CD4-positive, alpha-beta T cell treated with Interleukin-4 for 1 hour (primary cell): ENCODE data around the gene ZNF792.
A peak's percentile ranks its signal among the peaks of the same experiment; 100 is the strongest.
"Not testable (repeated sequence)": the region's sequence is repeated elsewhere in the genome, so short reads cannot be mapped to it uniquely, and the experiment has no call there.

Experiments used
- DNase-seq, 2 donors: peaks; one replicate each; pipeline ENCODE4 v3.0.0-alpha.2; 2020 to 2022

The ZNF792 gene

DNA sequence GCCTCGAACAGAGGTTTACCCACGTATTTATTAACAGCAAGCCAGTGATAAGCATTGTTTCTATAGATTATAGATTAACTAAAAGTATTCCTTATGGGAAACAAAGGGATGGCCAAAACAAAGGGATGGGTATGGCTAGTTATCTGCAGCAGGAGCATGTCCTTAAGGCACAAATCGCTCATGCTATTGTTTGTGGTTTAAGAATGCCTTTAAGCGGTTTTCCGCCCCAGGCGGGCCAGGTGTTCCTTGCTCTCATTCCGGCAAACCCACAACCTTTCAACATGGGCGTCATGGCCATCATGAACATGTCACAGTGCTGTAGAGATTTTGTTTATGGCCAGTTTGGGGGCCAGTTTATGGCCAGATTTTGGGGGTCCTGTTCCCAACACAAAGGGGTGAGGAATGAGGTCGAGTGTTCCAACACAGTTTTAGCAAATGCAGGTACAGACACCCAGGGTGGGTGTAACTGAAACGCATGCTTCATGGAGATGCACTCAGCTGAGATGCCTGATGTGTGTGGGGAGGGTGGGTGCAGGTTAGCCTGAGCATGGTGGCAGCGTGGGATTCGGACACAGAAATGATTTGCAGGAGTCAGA is 6.3 kb upstream of the ZNF792 start:
- DNase-seq = not testable (repeated sequence)

DNA sequence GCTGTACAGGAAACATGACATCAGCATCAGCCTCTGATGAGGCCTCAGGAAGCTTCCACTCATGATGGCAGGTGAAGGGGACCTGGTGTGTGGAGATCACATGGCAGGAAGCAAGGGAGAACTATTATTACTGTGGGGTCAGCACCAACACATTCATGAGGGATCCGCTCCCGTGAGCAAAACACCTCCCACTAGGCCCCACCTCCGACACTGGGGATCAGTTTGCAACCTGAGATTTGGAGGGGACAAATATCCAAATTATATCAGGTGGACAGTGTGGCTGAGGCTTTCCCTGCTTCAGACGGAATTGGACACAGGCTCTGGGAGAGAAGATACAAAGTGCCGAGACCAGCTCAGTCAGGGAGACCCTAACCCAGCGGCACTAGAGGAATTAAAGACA is 5.7 kb upstream of the ZNF792 start:
- no peak for DNase-seq

DNA sequence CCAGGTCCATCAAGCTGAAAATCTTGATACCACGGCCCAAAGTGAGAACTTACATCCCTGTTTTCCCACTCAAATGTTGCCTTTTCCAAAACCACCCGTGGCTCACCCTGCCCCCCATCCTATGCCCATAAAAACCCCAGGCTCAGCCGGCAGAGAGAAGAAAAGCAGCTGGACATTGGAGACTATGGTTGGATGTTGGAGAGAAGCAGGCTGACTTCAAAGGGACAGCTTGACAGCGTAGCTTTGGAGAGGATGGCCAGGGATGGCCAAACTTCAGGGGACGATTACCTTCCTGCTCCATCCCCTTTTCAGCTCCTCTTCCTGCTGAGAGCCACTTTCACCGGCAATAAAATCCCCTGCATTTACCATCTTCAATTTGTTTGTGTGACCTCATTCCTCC is 3.5 kb upstream of the ZNF792 start:
- no peak for DNase-seq

DNA sequence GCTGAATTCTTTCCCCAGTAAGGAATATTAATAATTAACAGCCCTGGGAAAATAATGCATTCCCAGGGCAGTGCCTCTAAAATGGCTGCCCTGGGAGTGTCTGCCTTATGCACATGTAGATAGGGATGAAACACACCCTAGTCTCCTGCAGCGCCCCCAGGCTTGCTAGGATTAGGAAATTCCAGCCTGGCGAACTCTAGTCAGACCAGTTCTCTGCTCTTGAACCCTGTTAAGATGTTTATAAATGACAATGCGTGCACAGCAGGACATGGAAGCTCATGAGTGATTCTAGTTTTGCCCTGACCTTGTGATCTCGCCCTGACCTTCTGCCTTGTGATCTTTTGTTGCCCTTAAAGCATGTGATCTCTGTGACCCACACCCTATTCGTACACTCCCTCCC is 1.5 kb upstream of the ZNF792 start:
- DNase-seq = not testable (repeated sequence)

DNA sequence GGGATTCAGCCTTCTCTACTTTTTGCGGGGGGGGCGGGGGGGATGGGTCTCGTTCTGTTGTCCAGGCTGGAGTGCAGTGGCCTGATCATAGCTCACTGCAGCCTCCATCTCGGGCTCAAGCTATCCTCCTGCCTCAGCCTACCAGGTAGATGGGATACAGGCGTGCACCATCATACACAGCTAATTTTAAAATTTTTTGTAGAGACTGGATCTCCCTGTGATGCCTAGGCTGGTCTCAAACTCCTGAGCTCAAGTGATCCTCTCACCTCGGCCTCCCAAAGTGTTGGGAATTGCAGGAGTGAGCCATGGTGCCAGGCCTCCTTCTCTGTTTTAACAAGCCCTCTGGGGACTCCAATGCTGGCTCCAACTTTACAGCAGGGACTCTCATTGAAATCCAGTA is 569 bp upstream of the ZNF792 start:
- no peak for DNase-seq

DNA sequence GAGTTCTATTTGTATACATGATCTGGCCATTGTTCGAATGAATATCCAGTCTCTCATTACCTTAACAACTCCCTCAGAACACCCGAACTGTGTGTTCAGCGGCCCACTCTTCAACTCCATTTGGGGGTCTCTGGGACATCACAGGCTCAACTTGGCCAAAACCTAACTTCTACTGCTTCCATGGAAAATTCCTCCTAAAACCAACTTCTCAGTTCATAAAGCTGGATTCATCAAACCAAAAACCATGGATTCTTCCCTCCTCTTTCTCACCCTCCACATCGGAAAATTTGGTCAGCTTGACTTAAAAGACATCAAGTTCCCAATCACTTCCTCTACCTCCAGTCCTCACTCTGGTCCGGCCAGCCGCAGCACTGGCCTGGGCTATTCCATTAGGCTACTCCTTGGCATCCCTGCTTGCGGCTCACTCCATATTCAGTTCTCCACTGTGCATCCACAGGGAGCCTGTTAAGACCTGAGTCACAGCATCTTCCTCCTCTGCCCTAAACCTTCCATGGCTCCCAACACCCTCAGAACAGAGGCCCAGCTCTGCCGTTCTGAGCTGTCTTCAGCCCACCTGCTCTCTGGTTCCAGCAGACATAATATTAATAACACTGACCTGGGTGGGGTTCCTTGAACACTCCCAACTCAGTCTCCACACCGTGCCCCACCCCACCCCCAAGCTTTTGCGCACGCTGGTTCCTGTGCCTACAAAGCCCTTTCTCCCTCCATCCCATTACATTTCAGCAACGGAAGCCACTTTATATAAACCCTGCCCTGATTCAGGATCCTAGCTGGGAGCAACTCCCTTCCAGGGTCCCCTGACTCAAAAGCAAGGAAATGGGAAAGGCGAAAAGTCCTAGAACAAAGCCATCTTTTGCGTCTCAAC is 1.1 kb downstream of the ZNF792 start:
- DNase-seq = no peak

DNA sequence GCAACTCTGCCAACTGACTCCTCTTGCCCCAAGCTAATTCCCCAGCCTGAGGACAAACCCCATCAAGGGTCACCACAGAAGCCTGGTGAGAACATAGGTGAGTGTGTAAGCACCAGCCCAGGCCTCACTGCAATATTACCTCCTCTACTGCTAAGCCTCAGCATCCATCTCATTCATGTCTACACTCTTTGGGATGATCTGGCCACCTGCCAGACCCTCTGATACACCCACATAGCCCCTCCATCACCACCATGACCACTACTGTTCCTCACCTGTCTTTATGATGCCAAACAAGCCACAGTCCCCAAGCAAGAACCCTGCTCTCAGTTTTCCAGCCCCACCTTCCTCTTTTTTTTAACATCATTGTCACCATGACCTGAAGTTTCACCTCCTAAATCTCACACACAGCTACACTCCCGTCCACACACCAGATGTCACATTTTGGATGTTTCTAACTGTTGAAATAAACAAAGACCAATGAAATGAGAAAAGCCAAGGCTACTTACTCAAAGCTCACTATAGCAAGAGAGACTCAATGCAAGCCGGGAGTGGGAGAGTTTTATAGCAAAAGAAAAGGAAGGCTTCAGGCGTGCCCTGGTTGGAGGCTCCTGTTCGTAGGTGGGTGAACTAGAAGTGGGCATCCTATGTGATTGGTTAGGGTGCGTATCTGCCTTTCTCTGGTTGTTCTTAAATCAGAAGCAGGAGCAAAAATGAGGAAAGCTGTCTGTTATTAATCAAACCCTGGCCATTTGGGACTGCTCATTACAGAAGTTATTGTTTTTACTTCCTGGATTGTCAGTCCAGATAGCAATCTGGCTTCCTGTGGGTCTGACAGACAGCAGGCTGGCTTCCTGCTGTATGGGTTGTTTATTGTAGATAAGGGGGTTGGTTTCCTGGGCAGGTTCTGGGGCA is 2.0 kb downstream of the ZNF792 start:
- DNase-seq = peak; percentile 38 to 64

DNA sequence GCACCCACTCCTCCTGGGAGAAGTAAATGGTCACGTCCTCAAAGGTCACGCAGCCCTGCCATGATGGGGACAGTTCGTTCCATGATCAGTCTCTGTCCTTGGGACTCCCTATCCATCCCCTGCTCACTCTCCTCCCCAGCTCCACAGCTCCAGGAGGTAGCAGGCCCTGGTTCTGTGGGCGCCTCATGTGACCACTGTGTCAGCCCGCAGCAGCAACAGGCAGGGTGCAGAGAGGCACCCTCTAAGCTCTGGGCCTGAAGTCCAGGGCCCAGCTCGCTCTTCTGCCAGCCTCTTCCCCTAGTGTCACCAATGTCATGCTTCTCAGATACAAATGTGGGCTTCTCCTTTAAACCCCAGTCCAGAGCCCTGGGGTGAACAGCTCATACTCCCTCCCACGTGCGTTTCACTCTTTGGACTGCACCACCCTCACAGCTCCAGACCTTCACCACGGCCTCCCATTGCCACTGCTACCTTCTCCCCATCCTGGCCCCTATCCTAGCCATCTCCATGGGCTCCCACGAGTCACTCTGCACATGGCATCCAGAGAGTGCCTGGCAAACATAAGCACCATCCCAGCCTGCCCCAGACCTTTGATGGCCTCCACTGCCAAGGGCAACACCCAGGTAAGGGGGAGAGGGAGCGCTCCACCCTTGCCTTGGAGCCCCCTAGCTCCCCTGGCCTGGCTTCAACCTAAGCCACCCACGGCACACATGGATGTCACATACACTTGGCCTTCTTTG is 2.9 kb downstream of the ZNF792 start:
- no peak for DNase-seq

DNA sequence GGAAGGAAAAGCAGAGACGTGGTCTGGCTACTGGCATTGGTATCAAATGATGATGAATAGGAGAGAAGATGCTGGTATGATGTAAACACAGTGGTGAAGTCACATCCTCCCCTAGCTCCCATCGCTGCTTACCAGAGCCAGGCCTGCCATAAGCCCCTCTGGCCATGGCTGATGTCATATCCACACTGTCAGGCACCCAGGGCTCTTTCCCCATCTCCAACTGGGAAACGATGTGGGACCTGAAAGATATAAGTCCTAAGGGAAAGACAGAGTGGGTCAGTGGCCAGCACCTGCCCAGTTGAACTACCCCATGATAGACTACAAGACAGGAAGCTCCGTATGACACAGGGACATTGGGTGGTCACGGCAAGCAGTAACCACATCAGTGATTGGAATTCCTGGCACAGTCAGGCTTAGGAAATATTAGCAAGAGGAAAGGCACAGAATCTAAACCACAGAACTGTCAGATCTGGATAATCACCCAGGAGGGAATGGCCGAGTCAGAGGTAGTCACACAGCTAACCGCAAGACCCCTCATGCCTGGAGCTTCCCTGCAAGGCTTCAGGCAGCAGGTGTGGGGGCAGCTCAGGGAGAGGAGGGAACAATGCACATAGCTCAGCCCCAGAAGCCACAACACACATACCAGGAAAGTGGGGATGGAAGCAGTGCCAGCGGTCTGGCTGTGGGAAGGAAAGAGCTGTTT is 3.8 kb downstream of the ZNF792 start:
- no peak for DNase-seq

DNA sequence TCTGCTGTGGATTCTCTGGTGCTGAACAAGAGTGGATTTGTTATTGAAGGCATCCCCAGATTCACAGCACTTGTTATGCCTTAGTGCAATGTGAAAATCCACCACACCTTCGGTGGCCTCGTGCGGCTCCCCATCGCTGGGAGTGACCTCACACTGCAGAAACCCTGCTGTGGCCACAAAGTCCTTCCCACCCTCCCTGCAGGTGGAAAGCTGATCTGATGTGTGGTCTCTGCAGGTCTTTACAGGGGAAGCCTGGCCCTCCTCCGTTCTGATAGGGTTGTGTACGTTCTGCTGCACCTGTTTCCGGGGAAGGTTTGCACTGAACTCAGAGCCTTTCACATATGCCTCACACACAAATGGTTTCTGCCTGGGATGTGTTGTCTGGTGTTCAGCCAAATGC is 5.0 kb downstream of the ZNF792 start:
- DNase-seq = no peak

DNA sequence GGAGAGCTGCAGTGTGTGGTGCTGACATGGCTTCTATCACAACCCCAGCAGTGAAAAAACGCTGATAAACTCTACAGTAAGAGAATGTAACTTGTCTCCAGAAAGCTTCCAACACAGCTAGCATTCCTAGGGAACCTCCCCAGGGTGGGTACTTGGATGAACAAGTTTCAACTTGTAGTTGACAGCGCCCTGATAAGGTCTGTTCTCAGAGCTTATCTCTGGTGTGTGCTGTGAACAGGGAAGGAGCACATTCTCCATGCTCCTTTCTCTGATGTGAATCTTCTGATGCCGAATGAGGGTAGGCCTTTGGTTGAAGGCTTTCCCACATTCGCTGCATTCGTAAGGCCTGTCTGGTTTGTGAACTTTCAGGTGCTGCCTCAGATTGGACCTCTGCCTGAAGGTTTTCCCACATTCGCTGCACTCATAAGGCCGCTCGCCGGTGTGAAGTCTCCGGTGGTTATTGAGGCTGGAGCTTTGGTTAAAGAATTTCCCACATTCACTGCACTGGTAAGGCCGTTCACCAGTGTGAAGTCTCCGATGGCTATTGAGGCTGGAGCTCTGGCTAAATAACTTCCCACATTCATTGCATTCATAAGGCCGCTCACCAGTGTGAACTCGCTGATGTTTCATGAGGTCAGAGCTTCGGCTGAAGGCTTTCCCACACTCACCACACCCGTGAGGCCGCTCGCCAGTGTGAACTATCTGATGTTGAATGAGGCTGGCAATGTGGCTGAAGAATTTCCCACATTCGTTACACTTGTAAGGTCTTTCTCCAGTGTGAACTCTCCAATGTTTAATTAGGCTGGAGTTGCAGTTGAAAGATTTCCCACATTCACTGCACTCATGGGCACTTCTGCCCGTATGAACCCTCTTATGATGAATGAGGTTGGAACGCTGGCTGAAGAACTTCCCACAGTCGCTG is 5.9 kb downstream of the ZNF792 start:
- DNase-seq = no peak

DNA sequence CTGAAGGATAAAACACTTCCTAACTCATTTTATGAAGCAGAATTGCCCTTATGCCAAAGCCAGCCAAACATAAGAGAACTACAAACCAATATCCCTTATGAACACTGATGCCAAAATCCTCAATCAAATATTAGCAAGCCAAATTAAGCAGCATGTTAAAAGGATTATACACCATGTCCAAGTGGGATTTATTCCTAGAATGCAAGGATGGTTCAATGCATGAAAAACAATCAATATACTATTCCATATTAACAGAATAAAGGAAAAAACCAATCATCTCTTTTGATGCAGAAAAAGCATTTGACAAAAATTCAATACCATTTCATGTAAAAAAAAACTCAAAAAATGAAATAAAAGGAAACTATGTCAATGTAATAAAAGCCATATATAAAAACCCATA is 10.9 kb downstream of the ZNF792 start:
- no peak for DNase-seq

DNA sequence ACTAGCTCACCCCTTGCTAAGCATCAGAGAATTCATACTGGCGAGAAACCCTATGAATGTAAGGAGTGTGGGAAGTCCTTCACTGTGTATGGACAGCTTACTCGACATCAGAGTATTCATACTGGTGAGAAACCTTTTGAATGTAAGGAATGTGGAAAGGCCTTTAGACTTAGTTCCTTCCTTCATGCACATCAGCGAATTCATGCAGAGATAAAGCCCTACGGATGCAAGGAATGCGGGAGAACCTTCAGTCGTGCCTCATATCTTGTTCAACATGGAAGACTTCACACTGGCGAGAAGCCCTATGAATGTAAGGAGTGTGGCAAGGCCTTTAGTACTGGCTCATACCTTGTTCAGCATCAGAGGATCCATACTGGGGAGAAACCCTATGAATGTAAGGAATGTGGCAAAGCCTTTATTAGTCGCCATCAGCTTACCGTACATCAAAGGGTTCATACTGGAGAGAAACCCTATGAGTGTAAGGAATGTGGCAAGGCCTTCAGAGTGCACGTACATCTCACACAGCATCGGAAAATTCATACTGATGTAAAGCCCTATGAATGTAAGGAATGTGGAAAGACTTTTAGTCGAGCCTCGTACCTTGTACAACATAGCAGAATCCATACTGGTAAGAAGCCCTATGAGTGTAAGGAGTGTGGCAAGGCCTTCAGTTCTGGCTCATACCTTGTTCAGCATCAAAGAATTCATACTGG is 20.0 kb downstream of the ZNF792 start:
- DNase-seq = no peak

DNA sequence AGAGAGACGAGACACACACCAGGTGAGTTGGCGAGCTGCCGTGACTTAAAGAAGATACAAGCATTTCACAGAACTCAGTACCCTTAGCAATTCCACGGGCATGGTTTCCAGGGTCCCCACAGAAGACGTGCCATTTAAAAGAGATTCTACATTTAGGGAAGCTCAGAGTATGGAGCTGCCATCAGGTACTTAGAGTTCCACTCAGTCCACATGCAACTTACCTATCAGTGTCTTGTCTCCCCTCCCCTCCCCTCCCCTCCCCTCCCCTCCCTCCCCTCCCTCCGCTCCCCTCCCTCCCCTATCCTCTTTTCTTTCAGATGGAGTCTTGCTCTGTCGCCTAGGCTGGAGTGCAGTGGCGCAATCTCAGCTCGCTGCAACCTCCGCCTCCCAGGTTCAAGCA is 25.1 kb downstream of the ZNF792 start:
- DNase-seq = no peak

DNA sequence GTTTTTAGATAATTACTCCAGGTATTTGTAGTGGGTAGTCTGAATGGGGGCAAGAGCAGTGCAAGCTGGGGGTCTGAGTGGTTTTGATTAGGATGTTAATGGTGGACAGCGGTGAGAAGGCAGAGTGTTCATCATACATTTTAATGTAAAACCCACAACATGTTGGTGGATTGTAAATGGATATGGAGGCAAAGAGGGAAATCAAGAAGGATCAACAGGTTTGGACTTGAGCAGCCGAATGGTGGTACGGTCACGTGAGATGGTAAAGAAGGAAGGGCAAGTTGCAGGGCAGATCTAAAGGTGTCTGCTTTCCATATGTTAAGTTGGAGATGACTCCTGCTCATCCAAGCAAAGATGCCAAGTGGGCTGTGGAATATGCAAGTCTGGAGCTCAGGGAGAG is 27.8 kb downstream of the ZNF792 start:
- no peak for DNase-seq

DNA sequence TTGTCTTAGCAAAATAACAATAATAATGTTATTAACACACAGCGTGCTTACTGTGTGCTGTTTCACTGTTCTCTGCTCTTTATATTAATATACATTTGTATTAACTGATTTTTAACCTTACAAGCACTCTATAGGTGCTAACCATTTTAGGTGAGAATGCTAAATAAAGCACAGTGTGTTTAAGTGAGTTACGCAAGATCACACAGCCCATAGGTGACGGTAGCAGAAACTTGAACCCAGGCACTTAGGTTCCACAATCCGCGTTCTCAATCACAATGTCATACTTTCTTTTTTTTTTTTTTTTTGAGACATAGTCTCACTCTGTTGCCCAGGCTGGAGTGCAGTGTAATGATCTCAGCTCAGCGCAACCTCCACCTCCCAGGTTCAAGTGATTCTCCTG is 31.5 kb downstream of the ZNF792 start:
- DNase-seq = no peak

DNA sequence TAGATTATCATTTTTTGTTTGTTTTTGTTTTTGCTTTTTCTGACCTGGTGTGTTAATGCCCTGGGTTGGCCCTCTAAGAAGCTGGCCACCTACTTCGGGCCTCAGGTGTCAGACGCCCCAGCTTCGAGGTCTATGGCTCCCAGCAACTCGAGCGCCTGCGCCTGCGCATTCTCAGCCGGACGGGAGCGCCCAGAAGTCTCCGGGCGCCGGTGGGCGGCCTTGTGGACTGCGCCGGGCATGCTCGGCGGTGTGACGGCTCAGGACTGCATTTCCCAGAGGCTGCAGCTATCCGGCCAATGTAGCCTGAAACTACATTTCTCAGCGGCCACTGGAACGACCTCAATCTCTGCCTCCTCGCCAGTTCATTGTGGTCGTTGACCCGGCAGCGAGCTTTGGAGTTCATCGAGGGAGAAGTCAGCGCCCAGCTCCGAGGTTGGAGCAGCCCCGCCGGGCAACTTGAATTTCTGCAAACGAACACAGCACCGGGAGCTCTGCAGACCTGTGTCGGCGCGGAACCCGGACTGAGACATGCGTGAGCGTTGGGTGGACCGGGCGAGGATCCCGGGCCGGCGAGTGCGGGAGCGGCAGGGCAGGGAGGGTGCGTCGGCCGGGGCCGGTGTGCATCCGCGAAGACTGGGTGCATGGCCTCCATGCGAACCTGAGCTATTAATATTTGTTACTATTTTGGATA is 37.2 kb downstream of the ZNF792 start, which contains the start of gene ZNF30:
ZNF30 (plus strand) TSS at position 219 of the 691 bp plus-strand sequence. CDS start 3,045 bp downstream, outside the sequence.
- peak; percentile 83 to 86 for DNase-seq

DNA sequence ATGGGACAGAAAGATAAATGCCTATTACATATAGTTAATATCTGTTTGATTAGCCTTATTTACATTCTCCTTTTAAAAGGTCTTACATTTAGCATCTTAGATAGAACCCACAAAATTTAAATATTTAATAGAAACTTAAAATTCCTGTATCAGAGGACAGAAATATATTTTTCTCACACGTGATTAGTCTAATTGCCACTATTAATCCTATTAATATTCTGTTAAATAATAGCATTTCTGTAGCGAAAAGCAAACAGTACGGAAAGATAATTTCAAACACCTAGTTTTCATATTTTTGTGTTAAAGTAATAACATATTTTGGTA is 37.7 kb downstream of the ZNF792 start:
- no peak for DNase-seq

DNA sequence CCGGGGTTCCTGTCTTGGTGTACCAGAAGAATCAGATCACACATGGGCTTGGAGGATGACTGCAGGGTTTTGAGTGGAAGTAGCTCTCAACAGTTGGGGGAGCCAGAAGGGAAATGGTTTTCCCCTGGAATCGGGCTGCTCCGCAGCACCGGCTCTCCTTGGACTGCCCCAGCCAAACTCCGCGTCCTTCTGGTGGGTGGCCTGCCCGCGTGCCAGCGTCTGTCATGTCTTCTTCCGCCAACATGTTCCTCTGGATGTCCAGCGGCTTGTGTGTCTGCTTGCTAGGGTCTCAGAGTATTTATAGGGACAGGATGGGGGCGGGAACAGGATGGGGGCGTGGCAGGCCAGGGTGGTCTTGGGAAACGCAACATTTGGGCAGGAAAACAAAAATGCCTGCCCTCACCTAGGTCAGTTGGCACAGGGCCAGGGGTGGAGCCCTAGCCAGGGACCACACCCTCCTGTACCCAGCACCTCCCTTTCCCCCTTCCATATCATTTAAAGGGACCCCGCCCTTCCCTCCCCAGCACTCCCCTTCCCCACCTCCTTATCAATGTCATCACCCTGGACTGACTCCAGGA is 38.7 kb downstream of the ZNF792 start:
- DNase-seq = no peak
